ENCODE measurements around the gene GOLGA8J. TPM values are rescaled to one million over a fixed set of nuclear protein-coding genes. Genes with fewer than 3 reads are reported as not detected.
"Not testable (repeated sequence)": the region's sequence is repeated elsewhere in the genome, so short reads cannot be mapped to it uniquely, and the experiment has no call there.

The GOLGA8J gene
- 1 to 10 TPM in 1 of 2 experiments, under 1 TPM in 1; 0.88 to 1.1 TPM for total RNA-seq

GRCh38 chr15:30082655-30083054, at the start of gene GOLGA8J:
TSS of gene GOLGA8J (plus strand) at chr15:30082955. CDS start at chr15:30083053, 98 bp downstream.
- H3K27me3 Mint-ChIP-seq; H3K27ac Mint-ChIP-seq; ATAC-seq; CTCF ChIA-PET; H3K4me3 Mint-ChIP-seq; H3K4me1 Mint-ChIP-seq; H3K36me3 Mint-ChIP-seq; DNase-seq; H3K9me3 Mint-ChIP-seq (ENCODE audit: low read depth): not testable (repeated sequence)

GRCh38 chr15:30033211-30033610, 49.5 kb upstream of the GOLGA8J start:
- H3K27ac Mint-ChIP-seq: no peak overlapping the region
- ATAC-seq (no peak), DNase-seq (no peak)
- H3K4me1 Mint-ChIP-seq: no peaks in the 10 kb centered on the region
- CTCF ChIA-PET: no interaction called here
- peaks cover 3% of the 10 kb centered on the region for H3K27me3 Mint-ChIP-seq
- H3K36me3 Mint-ChIP-seq: no peaks in the 10 kb centered on the region
- no peaks in the 10 kb centered on the region for H3K9me3 Mint-ChIP-seq (ENCODE audit: low read depth)
- H3K4me3 Mint-ChIP-seq: no peak overlapping the region

GRCh38 chr15:30033763-30034162, 49.0 kb upstream of the GOLGA8J start:
- Mint-ChIP-seq H3K36me3 (no peaks in the 10 kb centered on the region), H3K27me3 (peaks cover 3% of the 10 kb centered on the region), H3K27ac (no peak overlapping the region), H3K4me3 (no peak overlapping the region), H3K9me3 (ENCODE audit: low read depth) (no peaks in the 10 kb centered on the region), H3K4me1 (no peaks in the 10 kb centered on the region)
- CTCF ChIA-PET: no interaction called here
- DNase-seq (no peak), ATAC-seq (no peak)

GRCh38 chr15:30036036-30036703, 46.6 kb upstream of the GOLGA8J start:
- no peaks in the 10 kb centered on the region for H3K4me1 Mint-ChIP-seq
- DNase-seq (no peak), ATAC-seq (no peak)
- H3K27me3 Mint-ChIP-seq: no peaks in the 10 kb centered on the region
- CTCF ChIA-PET: no interaction called here
- no peaks in the 10 kb centered on the region for H3K9me3 Mint-ChIP-seq (ENCODE audit: low read depth)
- no peak overlapping the region for H3K4me3 Mint-ChIP-seq
- no peak overlapping the region for H3K27ac Mint-ChIP-seq
- no peaks in the 10 kb centered on the region for H3K36me3 Mint-ChIP-seq

GRCh38 chr15:30038667-30039523, 43.9 kb upstream of the GOLGA8J start:
- H3K36me3 Mint-ChIP-seq: no peaks in the 10 kb centered on the region
- H3K27ac Mint-ChIP-seq: no peak overlapping the region
- H3K4me1 Mint-ChIP-seq: no peaks in the 10 kb centered on the region
- H3K9me3 Mint-ChIP-seq (ENCODE audit: low read depth): no peaks in the 10 kb centered on the region
- no peak overlapping the region for H3K4me3 Mint-ChIP-seq
- no peak for ATAC-seq
- H3K27me3 Mint-ChIP-seq: peaks cover 3% of the 10 kb centered on the region
- CTCF ChIA-PET: no interaction called here
- no peak for DNase-seq

GRCh38 chr15:30041868-30042267, 40.9 kb upstream of the GOLGA8J start:
- CTCF ChIA-PET: no interaction called here
- Mint-ChIP-seq H3K4me1 (no peaks in the 10 kb centered on the region), H3K27ac (no peak overlapping the region), H3K36me3 (no peaks in the 10 kb centered on the region), H3K4me3 (no peak overlapping the region), H3K9me3 (ENCODE audit: low read depth) (no peaks in the 10 kb centered on the region), H3K27me3 (peaks cover 21% of the 10 kb centered on the region)
- DNase-seq (no peak), ATAC-seq (no peak)

- no peak overlapping the region for H3K4me3 Mint-ChIP-seq
- ATAC-seq (no peak), DNase-seq (no peak)
- H3K27ac Mint-ChIP-seq: no peak overlapping the region
- H3K4me1 Mint-ChIP-seq: no peaks in the 10 kb centered on the region
- H3K36me3 Mint-ChIP-seq: no peaks in the 10 kb centered on the region
- H3K9me3 Mint-ChIP-seq (ENCODE audit: low read depth): no peaks in the 10 kb centered on the region
- peaks cover 21% of the 10 kb centered on the region for H3K27me3 Mint-ChIP-seq
- CTCF ChIA-PET: no interaction called here
Measured at GRCh38 chr15:30042556-30042955, 40.2 kb upstream of the GOLGA8J start.

GRCh38 chr15:30043211-30043655, 39.5 kb upstream of the GOLGA8J start:
- no peaks in the 10 kb centered on the region for H3K36me3 Mint-ChIP-seq
- H3K4me1 Mint-ChIP-seq: no peaks in the 10 kb centered on the region
- H3K9me3 Mint-ChIP-seq (ENCODE audit: low read depth): no peaks in the 10 kb centered on the region
- DNase-seq: no peak
- H3K27me3 Mint-ChIP-seq: peaks cover 26% of the 10 kb centered on the region
- no peak for ATAC-seq
- no peak overlapping the region for H3K27ac Mint-ChIP-seq
- CTCF ChIA-PET: interaction anchor here (0.7 kb wide), 1 partner anchor 56 kb away, joined by 3 read pairs; no protein-coding TSS in a partner anchor
- no peak overlapping the region for H3K4me3 Mint-ChIP-seq

- H3K36me3 Mint-ChIP-seq: no peaks in the 10 kb centered on the region
- no peaks in the 10 kb centered on the region for H3K4me1 Mint-ChIP-seq
- CTCF ChIA-PET: no interaction called here
- H3K4me3 Mint-ChIP-seq: no peak overlapping the region
- H3K27ac Mint-ChIP-seq: no peak overlapping the region
- H3K9me3 Mint-ChIP-seq (ENCODE audit: low read depth): no peaks in the 10 kb centered on the region
- peaks cover 26% of the 10 kb centered on the region for H3K27me3 Mint-ChIP-seq
- no peak for DNase-seq
- no peak for ATAC-seq
Measured at GRCh38 chr15:30044377-30044776, 38.4 kb upstream of the GOLGA8J start.

GRCh38 chr15:30044826-30045225, 37.9 kb upstream of the GOLGA8J start:
- H3K36me3 Mint-ChIP-seq; H3K4me1 Mint-ChIP-seq; DNase-seq; H3K4me3 Mint-ChIP-seq; CTCF ChIA-PET; ATAC-seq; H3K9me3 Mint-ChIP-seq (ENCODE audit: low read depth); H3K27ac Mint-ChIP-seq: not testable (repeated sequence)
- peaks cover 28% of the 10 kb centered on the region for H3K27me3 Mint-ChIP-seq

- ATAC-seq; H3K4me1 Mint-ChIP-seq; CTCF ChIA-PET; H3K9me3 Mint-ChIP-seq (ENCODE audit: low read depth); H3K27ac Mint-ChIP-seq; H3K4me3 Mint-ChIP-seq; DNase-seq; H3K36me3 Mint-ChIP-seq: not testable (repeated sequence)
- H3K27me3 Mint-ChIP-seq: peaks cover 28% of the 10 kb centered on the region
Measured at GRCh38 chr15:30045248-30046041, 37.3 kb upstream of the GOLGA8J start.

GRCh38 chr15:30046430-30046829, 36.3 kb upstream of the GOLGA8J start:
- Mint-ChIP-seq H3K27ac (no peak overlapping the region), H3K36me3 (no peaks in the 10 kb centered on the region), H3K4me3 (no peak overlapping the region), H3K9me3 (ENCODE audit: low read depth) (no peaks in the 10 kb centered on the region), H3K4me1 (no peaks in the 10 kb centered on the region), H3K27me3 (peaks cover 32% of the 10 kb centered on the region)
- CTCF ChIA-PET: no interaction called here
- ATAC-seq (no peak), DNase-seq (no peak)

GRCh38 chr15:30055604-30056003, 27.2 kb upstream of the GOLGA8J start:
- no peaks in the 10 kb centered on the region for H3K9me3 Mint-ChIP-seq (ENCODE audit: low read depth)
- H3K27me3 Mint-ChIP-seq: peaks cover 14% of the 10 kb centered on the region
- ATAC-seq (no peak), DNase-seq (no peak)
- H3K4me3 Mint-ChIP-seq: no peak overlapping the region
- no peaks in the 10 kb centered on the region for H3K36me3 Mint-ChIP-seq
- CTCF ChIA-PET: no interaction called here
- no peak overlapping the region for H3K27ac Mint-ChIP-seq
- H3K4me1 Mint-ChIP-seq: no peaks in the 10 kb centered on the region
